GM13977 (cell line): Measurements from ENCODE around the gene UBE2R2.
"Not testable (repeated sequence)": the region's sequence is repeated elsewhere in the genome, so short reads cannot be mapped to it uniquely, and the experiment has no call there.

ENCODE experiments used
- DNase-seq: peaks from one replicate; pipeline ENCODE4 v3.0.0; 2012; ENCODE audit warnings: low spot score
- in situ Hi-C: fragments of 300-500 bp; cut with MboI; formaldehyde crosslinking; loops from one replicate; pipeline ENCODE4 v1.12.0; 2022; ENCODE audit warnings: low sequenced_read_pairs, low pct_unique_long_range_greater_than_20kb, mixed read lengths, inconsistent platforms; ENCODE audit not compliant: unreplicated experiment
- TF ChIP-seq, protein P1 (sequence below): IDR thresholded peaks from 2 replicates; pipeline ENCODE4 v1.5.1; 2012; ENCODE audit warnings: mild to moderate bottlenecking, control low read depth; ENCODE audit not compliant: insufficient read depth; ENCODE audit errors: extremely low read depth, missing control alignments

UBE2R2 gene, protein sequence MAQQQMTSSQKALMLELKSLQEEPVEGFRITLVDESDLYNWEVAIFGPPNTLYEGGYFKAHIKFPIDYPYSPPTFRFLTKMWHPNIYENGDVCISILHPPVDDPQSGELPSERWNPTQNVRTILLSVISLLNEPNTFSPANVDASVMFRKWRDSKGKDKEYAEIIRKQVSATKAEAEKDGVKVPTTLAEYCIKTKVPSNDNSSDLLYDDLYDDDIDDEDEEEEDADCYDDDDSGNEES

DNA sequence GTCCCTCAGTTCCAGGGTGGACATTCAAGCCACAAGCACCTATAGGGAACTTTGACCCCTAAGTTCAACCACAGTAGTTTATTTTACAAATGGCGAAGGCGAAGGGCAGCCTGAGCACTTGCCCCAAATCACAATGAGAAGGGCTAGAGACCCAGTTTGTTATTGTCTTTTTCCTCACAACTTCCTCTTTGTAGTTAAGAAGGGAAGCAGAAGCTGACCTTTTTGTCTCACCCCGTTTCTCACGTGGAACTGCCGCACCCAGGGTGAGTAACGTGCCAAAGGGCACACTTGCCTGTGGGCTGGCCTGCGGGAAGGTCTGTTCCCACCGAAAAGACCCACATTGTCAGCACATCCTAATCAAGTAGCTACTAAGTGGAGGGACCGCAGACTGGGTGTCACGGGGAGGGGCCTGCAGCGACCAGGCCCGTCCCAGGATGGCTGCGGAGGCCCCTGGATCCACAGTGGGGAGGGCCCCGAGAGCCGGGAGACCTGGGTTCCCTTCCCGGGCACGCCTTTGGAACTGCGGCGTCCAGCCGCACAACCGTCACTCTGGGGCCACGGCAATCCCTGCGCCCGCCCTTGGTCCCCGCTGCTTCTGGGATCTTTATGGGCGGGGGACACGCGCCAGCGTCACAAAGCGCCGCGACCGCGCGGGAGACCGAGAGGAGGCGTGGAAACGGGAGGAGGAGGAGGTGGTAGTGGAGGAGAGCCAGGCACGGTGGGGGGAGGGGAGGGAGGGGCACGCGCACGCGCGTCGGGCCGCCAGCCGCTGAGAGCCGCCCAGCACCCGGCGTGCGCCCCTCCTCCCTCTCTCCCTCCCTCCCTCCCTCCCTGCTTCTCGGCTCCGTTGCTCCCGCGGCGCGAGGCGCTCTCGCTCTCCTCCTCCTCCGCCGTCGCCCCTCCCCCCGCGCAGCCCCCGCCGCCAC, at the start of gene UBE2R2:
UBE2R2 (plus strand) TSS at position 834 of the 926 bp plus-strand sequence. CDS start 598 bp downstream, outside the sequence.
- TF ChIP-seq, protein P1, sequence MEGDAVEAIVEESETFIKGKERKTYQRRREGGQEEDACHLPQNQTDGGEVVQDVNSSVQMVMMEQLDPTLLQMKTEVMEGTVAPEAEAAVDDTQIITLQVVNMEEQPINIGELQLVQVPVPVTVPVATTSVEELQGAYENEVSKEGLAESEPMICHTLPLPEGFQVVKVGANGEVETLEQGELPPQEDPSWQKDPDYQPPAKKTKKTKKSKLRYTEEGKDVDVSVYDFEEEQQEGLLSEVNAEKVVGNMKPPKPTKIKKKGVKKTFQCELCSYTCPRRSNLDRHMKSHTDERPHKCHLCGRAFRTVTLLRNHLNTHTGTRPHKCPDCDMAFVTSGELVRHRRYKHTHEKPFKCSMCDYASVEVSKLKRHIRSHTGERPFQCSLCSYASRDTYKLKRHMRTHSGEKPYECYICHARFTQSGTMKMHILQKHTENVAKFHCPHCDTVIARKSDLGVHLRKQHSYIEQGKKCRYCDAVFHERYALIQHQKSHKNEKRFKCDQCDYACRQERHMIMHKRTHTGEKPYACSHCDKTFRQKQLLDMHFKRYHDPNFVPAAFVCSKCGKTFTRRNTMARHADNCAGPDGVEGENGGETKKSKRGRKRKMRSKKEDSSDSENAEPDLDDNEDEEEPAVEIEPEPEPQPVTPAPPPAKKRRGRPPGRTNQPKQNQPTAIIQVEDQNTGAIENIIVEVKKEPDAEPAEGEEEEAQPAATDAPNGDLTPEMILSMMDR = no peak
- peak; percentile 98 for DNase-seq
- in situ Hi-C loops = no loop called here

DNA sequence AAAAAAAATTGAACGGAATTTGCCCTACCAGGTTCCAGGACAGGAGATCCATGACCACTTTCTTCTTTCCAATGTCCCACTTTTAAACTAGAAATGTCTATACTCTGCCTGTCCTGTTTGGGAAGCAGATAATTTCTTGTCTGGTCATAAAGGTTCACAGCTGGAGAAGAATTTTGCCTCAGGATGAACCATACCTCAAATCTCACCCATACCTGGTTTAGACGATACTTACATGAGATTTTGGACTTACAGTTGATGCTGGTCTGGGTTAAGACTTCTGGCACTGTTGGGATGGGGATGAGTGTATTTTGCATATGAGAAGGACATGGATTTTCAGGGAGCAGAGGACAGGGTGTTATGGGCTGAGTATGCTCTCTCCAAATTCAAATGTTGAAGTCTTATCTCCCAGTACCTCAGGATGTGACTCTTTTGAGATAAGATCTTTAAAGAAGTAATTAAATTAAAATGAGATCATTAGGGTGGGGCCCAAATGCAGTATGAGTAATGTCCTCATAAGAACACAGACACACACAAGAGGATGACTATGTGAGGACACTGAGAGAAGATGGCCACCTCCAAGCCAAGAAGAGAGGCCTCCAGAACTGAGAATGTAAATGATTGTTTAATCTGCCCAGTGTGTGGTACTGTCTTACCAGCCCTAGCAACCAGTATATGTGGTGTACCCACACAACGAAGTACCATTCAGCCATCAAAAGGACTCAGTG, 46.6 kb upstream of the UBE2R2 start:
- DNase-seq, in situ Hi-C loops: not testable (repeated sequence)

DNA sequence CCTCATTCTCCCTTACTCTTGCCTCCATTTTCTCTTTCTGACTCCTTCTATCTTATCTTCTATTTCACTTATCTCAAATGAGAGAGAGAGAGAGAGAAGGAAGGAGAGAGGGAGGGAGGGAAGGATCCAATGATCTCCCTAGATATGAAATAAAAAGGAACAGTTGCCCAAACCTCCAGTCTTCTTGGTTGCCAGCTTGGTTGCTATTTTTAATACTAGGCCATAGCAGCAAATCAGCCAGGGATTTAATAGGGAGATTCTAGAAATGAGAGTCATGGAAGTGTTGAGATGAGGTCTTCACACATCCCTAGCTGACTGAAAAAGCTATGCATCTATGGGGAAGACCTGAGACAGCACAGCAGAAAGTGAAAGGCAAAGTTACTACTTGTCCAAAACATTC, 43.8 kb upstream of the UBE2R2 start:
- DNase-seq, in situ Hi-C loops: not testable (repeated sequence)

DNA sequence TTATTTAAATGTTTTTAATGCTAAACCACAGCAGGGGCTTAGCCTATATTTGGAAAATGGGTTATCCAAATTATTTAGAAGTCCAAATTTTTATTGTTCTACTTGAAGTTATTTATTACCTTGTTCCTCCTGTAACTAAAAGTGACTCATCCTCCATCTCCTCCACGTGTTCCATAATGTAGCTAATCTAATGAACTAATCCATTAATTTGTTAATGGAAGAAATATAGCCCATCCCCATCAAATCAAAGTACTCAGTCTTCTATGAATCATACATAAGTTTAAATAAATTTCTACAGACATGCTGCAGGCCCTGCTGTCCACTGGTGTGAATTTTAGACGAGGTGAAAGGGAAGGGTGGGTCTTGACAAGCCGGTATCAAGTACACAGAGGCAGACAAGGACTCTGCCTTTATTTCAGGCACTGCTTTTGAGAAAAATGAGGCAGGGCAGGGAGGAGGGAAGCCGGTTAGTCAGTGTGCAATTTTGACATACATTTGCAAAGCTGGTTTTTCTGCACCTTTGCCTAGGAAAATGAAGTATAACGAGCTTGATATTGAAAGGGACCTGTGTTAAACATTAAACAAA, 42.8 kb upstream of the UBE2R2 start:
- in situ Hi-C loops, DNase-seq: not testable (repeated sequence)

DNA sequence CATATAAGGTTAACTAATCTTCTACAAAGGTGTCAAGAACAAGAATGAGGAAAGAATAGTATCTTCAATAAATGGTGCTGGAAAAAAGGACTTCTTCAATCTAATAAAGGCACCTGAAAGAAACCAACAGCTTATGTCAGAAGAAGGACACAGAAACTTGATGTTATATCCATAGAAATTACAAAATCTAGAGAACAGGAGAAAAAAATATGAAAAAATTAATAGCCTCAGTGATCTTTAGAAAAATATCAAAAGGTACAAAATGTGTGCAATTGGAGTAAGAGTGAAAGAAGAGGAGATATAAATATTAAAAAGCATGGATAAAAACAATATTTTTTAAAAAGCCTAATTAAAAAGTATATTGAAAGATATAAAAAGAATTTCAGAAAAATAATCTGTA, 40.4 kb upstream of the UBE2R2 start:
- in situ Hi-C loops = no loop called here
- TF ChIP-seq, protein P1 = no peak
- no peak for DNase-seq

DNA sequence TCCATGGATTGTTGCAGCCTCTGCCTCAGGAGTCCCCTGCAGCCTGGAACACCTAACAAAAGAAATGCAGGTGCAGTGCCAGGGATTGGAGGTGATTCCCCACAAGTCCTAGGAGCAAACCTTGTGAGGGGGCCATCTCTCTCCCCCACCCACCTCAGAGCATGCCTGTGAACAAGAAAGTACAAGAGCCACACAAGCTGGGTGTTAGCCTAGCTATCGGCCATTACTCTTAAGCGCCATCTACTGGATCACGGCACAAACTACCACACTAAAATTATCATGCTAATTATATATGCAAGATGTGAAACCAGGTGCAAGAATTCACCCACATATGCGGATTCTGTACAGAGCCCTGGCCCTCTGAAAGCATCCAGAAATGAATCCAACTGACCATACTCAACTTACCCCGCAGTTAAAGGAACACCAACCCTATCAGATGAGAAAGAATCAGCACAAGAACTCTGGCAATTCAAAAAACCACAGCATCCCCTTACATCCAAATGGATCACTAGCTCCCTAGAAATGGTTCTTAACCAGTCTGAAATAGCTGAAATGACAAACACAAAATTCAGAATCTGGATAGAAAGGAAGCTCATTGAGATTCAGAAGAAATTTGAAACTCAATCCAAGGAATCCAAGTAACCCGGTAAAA, 38.1 kb upstream of the UBE2R2 start:
- in situ Hi-C loops = no loop called here
- TF ChIP-seq, protein P1 = peak; percentile 76
- DNase-seq = peak; percentile 72

DNA sequence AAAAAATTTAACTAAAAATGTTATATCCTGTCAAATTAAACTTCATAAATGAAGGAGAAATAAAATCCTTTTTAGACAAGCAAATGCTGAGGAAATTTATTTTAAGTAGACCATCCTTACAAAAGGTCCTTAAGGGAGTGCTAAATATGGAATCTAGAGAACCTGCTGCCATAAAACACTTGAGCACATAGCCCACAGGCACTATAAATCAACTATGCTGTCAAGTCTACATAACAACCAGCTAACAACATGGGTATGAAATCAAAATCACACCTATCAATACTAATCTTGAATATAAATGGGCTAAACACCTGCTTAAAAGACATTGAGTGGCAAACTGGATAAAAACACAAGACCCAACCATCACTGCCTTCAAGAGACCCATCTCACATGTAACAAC, 36.7 kb upstream of the UBE2R2 start:
- in situ Hi-C loops = no loop called here
- TF ChIP-seq, protein P1 = no peak

More for the DNA sequence above, 36.7 kb upstream of the UBE2R2 start:
- no peak for DNase-seq
